Subcutaneous abdominal adipose tissue (tissue), 5 donors: Measurements from ENCODE around the gene KLHL29.

Experiments used
- H3K27ac ChIP-seq: one replicate; pipeline ENCODE4 v1.7.0; 2013; ENCODE audit warnings: low read depth, mild to moderate bottlenecking, inconsistent platforms, low read length, moderate library complexity
- H3K27me3 ChIP-seq, 5 donors: one replicate each; pipeline ENCODE4 v1.7.0; 2013; ENCODE audit warnings: low read length in 5 of 5, inconsistent platforms in 1 of 5; ENCODE audit not compliant: control insufficient read depth in 5 of 5, insufficient read depth in 4 of 5
- H3K36me3 ChIP-seq, 5 donors: one replicate each; pipeline ENCODE4 v1.7.0; 2013; ENCODE audit warnings: low read length in 5 of 5; ENCODE audit not compliant: control insufficient read depth in 5 of 5, insufficient read depth in 5 of 5
- H3K4me1 ChIP-seq, 5 donors: one replicate each; pipeline ENCODE4 v1.7.0; 2013; ENCODE audit warnings: low read length in 5 of 5, mild to moderate bottlenecking in 3 of 5, moderate library complexity in 1 of 5; ENCODE audit not compliant: control insufficient read depth in 5 of 5, insufficient read depth in 5 of 5
- H3K4me3 ChIP-seq, 5 donors: one replicate each; pipeline ENCODE4 v1.7.0; 2013; ENCODE audit warnings: low read length in 5 of 5, low read depth in 1 of 5
- H3K9ac ChIP-seq, 5 donors: one replicate each; pipeline ENCODE4 v1.7.0; 2013; ENCODE audit warnings: low read length in 5 of 5, mild to moderate bottlenecking in 4 of 5, moderate library complexity in 3 of 5
- H3K9me3 ChIP-seq, 5 donors: one replicate each; pipeline ENCODE4 v1.7.0; 2013; ENCODE audit warnings: low read length in 5 of 5; ENCODE audit not compliant: control insufficient read depth in 5 of 5
- donor health status: healthy.
- donor health status: healthy.
- donor health status: healthy.
- donor health status: healthy.
- donor health status: healthy.

Gene KLHL29

DNA sequence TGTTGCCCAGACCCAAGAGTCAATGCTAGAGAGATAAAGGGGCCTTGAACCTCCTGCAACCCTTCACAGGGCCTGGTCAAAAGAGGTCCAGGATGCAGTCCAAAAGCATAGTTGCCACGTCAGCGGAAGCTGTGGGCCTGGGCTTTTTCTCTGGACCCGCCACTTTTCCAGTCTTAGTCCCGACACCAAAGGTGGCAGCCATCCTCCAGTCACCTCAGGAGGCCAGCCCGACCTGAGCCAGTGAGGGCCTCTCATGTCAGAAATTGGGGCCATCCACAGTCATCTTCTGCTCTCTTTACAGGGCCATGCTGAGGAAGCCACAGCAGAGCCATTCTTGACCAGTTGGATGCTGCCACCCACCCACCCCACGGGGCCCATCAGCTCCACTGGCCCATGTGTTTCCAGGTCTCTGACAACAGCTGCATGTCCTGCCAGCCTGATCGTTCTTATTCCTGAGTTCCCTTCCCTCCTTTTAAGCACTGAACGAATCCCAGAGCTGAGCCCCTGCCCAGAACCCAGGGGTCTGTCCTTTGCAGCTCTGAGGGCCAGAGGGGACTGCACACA is 34.1 kb upstream of the KLHL29 start:
- H3K9ac ChIP-seq: no peak overlapping the region
- peaks cover 6 to 21% (median 14%) of the 10 kb centered on the region in 5 donors for H3K4me1 ChIP-seq
- H3K9me3 ChIP-seq: no peaks in the 10 kb centered on the region
- no peaks in the 10 kb centered on the region for H3K36me3 ChIP-seq
- peaks cover 0 to 16% (median 10%) of the 10 kb centered on the region in 5 donors for H3K27me3 ChIP-seq
- H3K4me3 ChIP-seq: no peak overlapping the region
- H3K27ac ChIP-seq: no peak overlapping the region

DNA sequence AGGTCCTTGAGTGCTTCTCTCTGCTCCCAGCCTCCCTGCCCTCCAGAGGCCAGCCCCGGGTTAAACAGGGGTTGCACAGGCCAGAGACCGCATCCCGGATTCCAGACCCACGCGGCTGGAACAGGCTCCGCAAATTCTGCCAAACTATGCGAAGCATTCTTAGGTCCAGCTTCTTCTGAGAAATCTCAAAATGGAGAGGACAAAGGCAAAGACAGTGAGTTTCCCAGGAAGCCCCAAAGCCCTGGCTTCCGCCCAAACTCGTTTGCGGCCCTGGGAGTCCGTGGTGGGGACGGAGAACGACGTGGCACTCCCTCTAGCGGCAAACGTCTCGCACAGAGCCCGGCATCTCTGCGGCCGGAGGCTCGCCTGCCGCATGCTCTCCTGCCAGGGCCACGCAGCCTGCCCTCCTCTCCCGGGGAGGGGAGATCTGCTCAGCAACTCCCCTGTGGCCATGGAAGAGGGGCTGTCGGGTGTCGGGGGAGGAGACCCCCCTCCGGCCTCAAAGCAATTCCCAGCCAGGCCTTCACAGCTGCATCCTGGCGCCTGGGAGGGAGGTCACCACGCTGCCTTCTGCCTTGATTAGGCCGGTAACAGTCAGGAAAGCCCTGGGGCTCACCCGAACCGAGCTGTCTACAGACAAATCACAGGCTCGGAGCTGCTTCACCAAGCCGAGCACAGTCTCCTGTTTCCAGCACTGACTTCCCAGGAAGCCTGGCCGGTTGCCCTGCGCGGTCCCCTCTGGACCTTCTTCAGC is 33.4 kb upstream of the KLHL29 start:
- peak overlapping the region in 4 of 5 donors; percentile 11 to 28 (median 16) for H3K4me3 ChIP-seq
- peaks cover 6 to 21% (median 14%) of the 10 kb centered on the region in 5 donors for H3K4me1 ChIP-seq
- H3K9ac ChIP-seq: peak overlapping the region in 2 of 5 donors; percentile 23 to 59

DNA sequence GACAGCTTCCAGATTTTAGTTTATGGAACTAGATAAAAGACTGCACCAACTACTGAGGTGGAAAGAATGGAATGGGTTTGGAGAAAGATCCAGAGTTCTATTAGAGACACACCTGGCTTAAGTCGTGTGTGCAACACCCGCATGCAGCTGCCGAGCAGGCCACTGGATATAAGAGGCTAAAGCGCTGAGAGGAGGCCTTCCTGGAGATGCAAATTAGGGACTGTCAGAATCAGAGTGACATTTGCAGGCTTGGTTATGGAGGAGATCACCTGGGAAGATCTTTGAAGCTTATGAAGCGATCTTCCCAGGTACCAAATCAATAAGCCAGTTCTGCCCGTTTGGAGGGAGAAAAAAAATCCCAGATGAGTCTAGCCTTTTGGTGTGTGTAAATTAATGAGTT is 30.4 kb upstream of the KLHL29 start:
- Histone ChIP-seq H3K9ac (no peak overlapping the region), H3K36me3 (no peaks in the 10 kb centered on the region), H3K27ac (no peak overlapping the region), H3K27me3 (peaks cover 0 to 12% (median 8%) of the 10 kb centered on the region in 5 donors), H3K4me1 (peaks cover 6 to 21% (median 14%) of the 10 kb centered on the region in 5 donors), H3K9me3 (no peaks in the 10 kb centered on the region), H3K4me3 (no peak overlapping the region)

More for the DNA sequence above, 33.4 kb upstream of the KLHL29 start:
- H3K27ac ChIP-seq: no peak overlapping the region
- H3K27me3 ChIP-seq: peaks cover 0 to 15% (median 10%) of the 10 kb centered on the region in 5 donors
- H3K36me3 ChIP-seq: no peaks in the 10 kb centered on the region
- H3K9me3 ChIP-seq: no peaks in the 10 kb centered on the region

DNA sequence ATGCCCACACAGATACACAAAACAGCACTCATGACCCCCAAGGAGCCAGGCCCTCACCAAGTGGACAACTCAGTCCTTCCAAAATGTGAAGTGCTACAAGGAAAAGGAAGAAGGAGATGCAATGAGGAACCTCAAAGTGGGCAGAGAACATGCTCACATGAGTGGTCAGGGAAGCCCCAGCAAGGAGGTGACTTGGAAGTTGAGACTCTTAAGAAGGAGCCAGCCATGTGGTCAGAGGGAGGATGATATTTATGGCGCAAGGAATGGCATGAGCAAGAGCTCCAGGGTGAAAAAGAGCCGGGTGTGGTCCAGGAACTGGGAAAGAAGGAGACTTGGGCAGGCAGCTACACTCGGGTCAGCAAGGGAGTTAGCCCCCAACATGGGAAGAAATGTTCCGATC is 30.0 kb upstream of the KLHL29 start:
- H3K27ac ChIP-seq: no peak overlapping the region
- H3K9ac ChIP-seq: no peak overlapping the region
- no peak overlapping the region for H3K4me3 ChIP-seq
- no peaks in the 10 kb centered on the region for H3K36me3 ChIP-seq
- H3K9me3 ChIP-seq: no peaks in the 10 kb centered on the region
- H3K27me3 ChIP-seq: peaks cover 0 to 12% (median 8%) of the 10 kb centered on the region in 5 donors
- peaks cover 5 to 21% (median 14%) of the 10 kb centered on the region in 5 donors for H3K4me1 ChIP-seq

DNA sequence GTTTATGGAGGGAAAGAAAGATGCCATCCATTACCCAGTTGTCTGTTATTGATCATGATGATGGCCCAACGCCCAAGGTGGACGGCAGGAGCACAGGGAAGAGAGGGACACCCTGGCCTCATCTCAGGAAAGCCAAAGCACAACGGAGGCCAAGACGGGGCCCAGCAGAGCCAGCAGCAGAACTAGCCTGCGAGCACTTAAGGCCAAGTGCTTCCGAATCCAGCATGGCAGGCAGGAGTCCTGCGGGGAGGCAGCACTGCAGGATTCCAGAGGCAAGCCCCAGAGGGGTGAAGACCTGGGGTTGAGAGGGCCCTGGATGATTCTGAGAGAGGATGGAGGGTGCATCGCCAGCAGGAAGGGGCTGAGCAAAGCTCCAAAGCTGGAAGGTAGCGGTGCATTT is 28.3 kb upstream of the KLHL29 start:
- H3K4me1 ChIP-seq: peaks cover 1 to 6% (median 4%) of the 10 kb centered on the region in 5 donors
- no peak overlapping the region for H3K4me3 ChIP-seq
- peaks cover 0 to 11% (median 8%) of the 10 kb centered on the region in 5 donors for H3K27me3 ChIP-seq
- H3K9ac ChIP-seq: no peak overlapping the region
- no peak overlapping the region for H3K27ac ChIP-seq
- no peaks in the 10 kb centered on the region for H3K36me3 ChIP-seq
- no peaks in the 10 kb centered on the region for H3K9me3 ChIP-seq

DNA sequence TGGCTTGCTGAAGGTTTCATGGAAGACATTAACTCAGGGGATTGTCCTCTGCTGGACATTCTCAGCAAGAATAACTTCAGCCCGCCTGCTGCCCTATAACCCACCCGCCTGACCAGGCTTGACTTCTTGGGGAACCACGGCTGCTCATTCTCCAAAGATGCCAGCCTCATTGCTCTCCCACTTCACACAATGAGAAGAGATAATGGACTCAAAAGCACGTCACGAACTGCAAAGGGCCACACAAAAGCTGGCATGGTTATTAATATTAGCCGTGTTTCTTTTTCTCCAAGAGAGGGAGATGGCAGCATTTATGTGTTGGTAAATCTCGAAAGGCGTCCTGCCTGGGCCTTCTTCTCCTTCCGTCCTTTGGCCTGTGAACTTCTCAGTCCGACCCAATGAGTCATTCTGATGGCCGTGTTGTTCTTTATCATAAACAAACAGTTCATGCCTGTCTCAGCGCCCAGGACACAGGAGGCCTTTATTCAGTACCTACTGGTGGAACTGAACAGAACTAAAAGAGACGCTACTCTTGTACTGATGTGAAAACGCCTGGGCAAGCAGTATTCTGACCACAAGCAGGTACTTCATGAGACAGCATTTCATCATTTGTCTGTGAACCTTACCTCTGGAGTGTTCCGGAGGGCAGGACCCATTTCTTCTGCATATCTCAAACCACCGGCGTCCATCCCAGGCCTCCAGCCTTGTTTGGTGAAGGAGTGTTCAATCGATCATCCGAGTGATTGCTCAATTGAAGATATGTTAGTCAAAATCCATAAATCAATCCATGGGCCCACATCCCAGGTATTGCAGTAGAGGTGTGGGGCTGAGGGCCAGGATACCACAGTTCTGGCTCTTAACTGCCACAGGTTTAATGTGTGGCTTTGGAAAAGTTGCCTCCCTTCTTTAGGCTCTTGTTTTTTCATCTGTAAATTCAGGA is 25.1 kb upstream of the KLHL29 start:
- Histone ChIP-seq H3K4me3 (no peak overlapping the region), H3K9me3 (no peaks in the 10 kb centered on the region), H3K4me1 (no peaks in the 10 kb centered on the region), H3K9ac (no peak overlapping the region), H3K27me3 (peaks cover 0 to 5% (median 2%) of the 10 kb centered on the region in 5 donors), H3K27ac (no peak overlapping the region), H3K36me3 (no peaks in the 10 kb centered on the region)

DNA sequence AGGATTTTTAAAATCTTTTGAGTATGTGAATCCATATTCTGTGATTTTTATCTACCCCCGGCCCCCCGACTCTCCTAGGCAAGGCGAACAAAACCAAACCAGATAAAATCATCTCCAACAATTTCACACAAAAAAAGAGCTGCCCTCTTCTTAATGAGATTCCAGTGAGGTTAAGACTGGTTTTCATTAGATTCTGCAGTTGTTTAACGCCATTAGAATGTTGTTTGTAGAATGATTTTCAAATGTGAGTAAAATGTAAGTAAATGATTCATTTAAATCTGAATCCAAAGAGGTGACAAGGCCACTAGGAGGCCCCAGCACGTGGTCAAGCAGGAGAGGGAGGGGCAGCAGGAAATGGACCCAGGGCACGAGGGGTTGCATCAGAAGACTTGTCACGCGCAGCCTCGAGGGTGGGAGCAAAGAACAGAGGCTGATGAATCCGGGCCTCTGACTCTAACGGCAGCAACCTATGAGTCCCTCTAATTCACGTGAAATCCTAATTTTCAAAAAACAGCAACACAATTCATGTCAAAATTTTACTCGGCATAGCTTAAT is 24.3 kb upstream of the KLHL29 start:
- peaks cover 0 to 5% (median 0%) of the 10 kb centered on the region in 5 donors for H3K27me3 ChIP-seq
- no peaks in the 10 kb centered on the region for H3K9me3 ChIP-seq
- no peak overlapping the region for H3K27ac ChIP-seq
- H3K36me3 ChIP-seq: no peaks in the 10 kb centered on the region
- H3K9ac ChIP-seq: no peak overlapping the region
- no peak overlapping the region for H3K4me3 ChIP-seq
- H3K4me1 ChIP-seq: no peaks in the 10 kb centered on the region

DNA sequence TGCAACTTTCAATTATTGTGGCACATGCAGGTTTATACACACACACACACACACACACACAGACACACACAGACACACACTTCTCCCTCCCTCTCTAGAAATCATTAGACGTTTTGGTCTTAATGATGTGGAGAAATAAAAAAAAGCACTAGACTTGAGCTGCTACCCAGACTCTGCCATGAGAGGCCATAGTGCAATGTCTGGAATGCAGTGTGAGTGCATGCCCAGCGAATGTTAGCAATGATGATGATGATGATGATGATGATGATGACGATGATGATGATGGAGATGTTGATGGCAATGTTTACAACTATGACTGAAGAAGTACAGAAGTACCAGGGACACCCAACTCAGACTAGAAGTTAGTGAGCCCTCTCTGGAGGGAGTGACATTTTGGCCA is 23.8 kb upstream of the KLHL29 start:
- peaks cover 0 to 5% (median 0%) of the 10 kb centered on the region in 5 donors for H3K27me3 ChIP-seq
- H3K4me3 ChIP-seq: no peak overlapping the region
- H3K9me3 ChIP-seq: no peaks in the 10 kb centered on the region
- no peak overlapping the region for H3K27ac ChIP-seq
- H3K4me1 ChIP-seq: no peaks in the 10 kb centered on the region
- no peaks in the 10 kb centered on the region for H3K36me3 ChIP-seq
- H3K9ac ChIP-seq: no peak overlapping the region

DNA sequence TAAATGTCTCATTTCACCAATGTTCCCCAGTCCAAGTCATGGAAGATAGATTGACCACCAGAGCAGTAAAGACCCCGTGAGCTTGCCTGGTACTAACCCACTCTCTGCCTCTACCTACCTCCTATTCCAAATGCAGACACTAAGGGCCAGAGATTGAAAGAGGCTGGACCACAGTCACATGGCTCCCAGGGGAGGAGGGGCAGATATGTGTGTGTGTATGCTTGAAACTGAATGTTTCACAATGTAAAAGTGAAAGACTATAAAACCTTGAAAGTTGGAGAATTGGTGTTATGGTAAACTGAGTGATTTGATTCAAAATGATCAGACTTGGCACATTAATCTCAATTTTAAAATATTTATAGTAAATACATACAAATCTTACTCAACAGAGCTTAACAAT is 21.7 kb upstream of the KLHL29 start:
- no peak overlapping the region for H3K27ac ChIP-seq
- H3K36me3 ChIP-seq: no peaks in the 10 kb centered on the region
- H3K4me1 ChIP-seq: no peaks in the 10 kb centered on the region
- H3K9me3 ChIP-seq: no peaks in the 10 kb centered on the region
- H3K4me3 ChIP-seq: no peak overlapping the region
- H3K9ac ChIP-seq: no peak overlapping the region
- peaks cover 0 to 5% (median 0%) of the 10 kb centered on the region in 5 donors for H3K27me3 ChIP-seq
